GM19239 (cell line): ENCODE results near the gene FHIT.

Experiments
- DNase-seq: peaks from one replicate; pipeline ENCODE4 v3.0.0; 2011; ENCODE audit warnings: low spot score; ENCODE audit not compliant: insufficient read length
- FAIRE-seq: peaks from 2 replicates; lab custom pipeline; 2011; peaks lifted over from hg19 to GRCh38; lab: Jason Lieb, UNC

Gene FHIT

GRCh38 chr3:59795756-59796155 is 1455.5 kb downstream of the FHIT start:
- no peak for FAIRE-seq
- DNase-seq = no peak

GRCh38 chr3:59793976-59794375 is 1457.3 kb downstream of the FHIT start:
- DNase-seq (no peak), FAIRE-seq (no peak)

- DNase-seq (no peak), FAIRE-seq (no peak)
Observed at GRCh38 chr3:59791774-59792308, 1459.4 kb downstream of the FHIT start.

DNA sequence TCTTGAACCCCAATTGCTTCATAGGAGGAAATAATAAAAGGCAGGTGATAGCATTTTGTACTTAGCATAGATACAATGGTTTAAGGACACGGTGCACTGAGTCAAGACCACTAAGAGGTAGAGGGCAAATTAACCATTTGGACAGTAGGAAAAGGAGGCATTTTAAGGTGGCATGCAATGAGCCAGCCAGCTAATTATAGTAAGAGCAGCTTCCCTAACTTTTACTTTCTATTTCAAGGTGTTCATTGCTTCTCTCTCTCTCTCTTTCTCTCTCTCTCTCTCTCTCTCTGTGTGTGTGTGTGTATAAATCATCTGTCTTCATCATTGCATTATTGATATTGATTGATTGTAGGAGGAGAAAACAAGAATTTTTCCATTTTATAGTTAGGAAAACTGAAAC is 1461.0 kb downstream of the FHIT start:
- FAIRE-seq = no peak
- DNase-seq = no peak

GRCh38 chr3:59788801-59789200 is 1462.5 kb downstream of the FHIT start:
- DNase-seq = no peak
- FAIRE-seq = no peak

DNA sequence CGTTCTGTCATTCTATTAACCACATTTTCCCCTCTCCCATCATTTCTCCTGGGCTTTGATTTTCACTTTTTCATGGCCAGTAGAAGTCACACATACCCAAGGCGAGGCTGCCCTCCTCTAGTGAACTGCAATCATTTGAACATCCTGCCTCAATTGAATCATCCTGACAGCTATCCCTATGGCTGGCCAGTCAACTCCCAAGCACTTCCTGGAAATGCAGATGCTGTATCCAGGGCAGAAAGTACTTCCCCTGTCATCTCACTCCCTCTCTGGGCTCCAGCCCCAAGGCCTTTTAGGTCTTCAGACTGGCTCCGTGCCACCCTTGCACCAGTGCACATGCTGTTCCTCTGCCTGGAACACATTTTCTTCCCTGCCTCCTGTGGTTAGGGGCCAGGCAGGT is 1463.1 kb downstream of the FHIT start:
- no peak for DNase-seq
- FAIRE-seq = no peak

DNA sequence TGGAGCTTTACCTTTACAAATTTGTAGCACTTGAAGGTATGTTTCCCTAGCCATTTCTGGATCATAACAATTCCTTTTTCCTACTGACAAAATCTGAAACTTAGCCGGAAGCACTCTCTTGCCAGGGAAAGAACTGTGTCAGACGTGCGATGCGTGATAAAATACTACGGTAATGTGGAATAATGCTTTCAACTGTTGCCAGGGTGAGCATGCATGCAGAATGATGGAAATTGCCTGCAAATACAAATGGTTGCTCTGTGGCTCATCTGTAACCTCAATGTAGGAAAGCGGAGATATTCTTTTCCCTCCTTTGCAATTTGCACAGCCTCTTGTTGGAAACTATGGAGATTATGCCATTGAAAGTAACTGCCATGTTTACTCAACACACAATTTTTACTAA is 1464.9 kb downstream of the FHIT start:
- FAIRE-seq = no peak
- DNase-seq = no peak

GRCh38 chr3:59784164-59784563 is 1467.1 kb downstream of the FHIT start:
- FAIRE-seq (no peak), DNase-seq (no peak)

GRCh38 chr3:59783468-59783988 is 1467.7 kb downstream of the FHIT start:
- no peak for FAIRE-seq
- DNase-seq = no peak

DNA sequence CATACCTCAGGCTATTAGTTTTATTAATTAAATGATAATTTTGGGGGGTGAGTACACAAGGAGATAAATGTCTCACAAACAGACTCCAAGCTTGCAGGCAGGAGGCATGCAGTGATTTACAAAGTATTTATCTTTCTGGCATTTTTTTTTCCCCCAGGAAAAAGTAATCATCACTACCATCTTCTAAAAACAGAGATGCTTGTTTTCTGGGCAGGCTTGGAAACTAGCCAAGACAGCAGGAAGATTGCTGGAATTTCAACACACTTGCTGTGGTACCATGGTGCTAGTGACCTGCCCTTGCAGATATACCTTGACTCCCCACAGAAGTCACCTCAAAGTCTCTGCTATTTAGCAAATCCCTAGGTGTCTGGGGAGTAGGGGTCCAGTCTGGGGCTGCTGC is 1468.6 kb downstream of the FHIT start:
- FAIRE-seq (no peak), DNase-seq (no peak)

DNA sequence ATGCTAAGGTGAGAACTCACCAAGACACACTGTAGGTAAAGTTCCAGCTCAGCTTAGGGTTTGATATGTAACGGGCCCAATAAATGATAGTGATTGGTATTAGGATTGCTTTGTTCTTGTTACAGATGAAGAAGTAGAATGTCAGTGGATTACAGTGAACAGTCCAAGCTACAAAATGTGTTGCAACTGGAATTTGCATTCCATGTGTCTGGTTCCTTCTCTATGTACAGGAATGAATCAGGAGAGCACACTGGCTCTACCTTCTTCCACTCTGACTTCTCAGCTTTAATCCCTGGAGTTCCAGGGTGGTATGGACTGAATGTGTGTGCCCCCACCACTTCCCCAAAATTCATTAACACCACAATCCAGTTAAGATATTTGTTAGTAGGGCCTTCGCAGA is 1471.0 kb downstream of the FHIT start:
- FAIRE-seq (no peak), DNase-seq (no peak)

GRCh38 chr3:59779260-59779659 is 1472.0 kb downstream of the FHIT start:
- DNase-seq (no peak), FAIRE-seq (no peak)

- FAIRE-seq = no peak
Observed at GRCh38 chr3:59777667-59778077, 1473.6 kb downstream of the FHIT start.

DNA sequence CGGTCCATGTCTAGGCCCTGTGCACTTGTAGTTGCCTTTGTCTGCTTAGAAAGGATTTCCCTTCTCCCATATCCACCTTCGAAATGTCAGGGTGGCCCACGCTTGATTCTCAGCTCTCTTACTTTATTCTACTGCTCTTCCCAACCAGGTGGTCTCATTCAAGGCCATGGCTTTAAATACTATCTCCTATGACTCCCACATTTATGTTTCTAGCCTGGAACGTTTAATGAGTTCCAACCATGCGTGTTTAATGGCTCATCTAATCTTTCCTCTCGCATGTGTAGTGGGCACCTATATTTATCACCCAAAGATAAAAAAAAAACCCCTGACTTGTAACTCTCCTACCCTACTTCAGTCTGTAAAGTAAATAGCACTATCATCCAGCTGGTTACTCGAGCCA is 1474.2 kb downstream of the FHIT start:
- no peak for FAIRE-seq

More at GRCh38 chr3:59777667-59778077, 1473.6 kb downstream of the FHIT start:
- no peak for DNase-seq

DNA sequence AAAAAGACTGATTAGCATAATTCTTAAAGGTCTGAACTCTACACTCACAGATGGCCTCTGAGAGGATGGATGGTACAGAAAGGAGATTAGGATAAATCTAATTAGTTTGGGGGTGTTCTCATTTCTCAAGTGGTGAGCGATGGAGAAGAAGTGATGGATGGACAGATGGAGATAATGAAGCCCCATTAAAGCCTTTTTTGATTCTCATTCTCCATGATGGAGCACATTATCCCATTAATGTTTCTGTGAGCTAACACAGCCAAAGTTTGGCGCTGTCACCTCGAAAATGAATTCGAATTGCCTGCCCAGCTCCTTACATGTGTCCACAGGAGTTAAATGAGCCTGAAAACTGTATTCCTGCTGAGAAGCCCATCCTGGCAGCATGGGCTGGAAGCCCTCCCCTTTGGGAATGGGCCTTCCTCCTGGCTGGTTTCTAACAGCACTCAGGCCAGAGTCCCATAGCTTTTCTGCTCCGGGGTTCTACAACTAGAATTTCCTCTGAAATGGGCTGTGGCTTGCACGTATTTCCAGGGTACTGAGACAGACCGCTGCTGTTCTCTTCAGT is 1475.4 kb downstream of the FHIT start:
- no peak for FAIRE-seq
- DNase-seq = no peak

More for the DNA sequence above, 1474.2 kb downstream of the FHIT start:
- no peak for DNase-seq

DNA sequence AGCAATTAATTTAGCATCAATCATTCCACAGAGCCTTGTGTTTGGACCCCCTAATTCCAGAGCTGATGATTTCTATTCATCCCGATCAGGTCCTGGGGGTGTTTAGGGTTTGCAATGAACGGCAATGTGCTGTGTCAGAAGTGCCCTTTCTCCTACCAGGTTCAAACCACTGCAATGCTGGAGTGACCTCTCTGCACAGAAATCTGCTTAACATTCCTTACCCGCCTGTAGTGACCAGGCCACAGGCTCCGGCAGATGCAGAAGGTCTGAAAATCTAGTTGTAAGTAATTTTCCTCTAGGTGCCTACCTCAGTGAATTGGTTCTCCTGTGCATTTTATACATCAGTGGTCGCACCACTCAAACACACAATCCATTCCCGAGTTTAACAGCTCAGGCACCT is 1476.1 kb downstream of the FHIT start:
- FAIRE-seq (no peak), DNase-seq (no peak)

DNA sequence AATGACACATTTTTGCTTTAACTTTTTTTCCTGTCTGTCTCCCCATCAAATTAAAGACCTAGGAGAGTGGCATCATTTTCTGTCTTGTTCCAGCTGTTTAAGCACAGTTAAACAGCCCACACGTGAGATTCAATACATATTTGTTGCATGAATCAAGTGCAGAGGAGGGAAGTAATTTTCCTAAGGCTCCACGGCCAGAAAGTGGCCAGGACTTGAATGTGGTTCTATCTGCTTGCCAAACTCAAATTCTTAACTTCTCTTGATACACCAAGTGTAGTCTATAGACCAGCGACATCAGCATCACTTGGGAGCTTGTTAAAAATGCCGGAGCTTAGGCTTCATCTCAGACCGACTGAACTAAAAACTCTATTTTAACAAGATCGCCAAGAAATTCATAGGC is 1476.6 kb downstream of the FHIT start:
- DNase-seq (no peak), FAIRE-seq (no peak)

DNA sequence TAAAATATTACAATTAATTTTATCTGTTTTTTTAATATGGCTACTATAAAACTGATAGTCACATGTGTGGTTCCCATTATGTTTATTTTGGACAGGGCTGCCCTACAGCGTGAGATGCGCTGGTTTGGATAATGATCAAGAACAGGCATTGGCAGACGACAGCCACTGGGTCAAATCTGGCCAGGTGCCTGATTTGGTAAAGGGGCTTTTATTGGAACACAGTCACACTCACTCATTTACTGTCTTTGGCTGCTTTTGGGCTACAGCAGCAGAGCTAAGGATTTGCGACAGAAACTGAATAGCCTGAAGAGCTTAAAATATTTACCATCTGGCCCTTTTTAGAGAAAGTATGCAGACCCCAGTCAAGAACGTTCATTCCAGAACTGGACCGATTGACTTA is 1477.3 kb downstream of the FHIT start:
- FAIRE-seq (no peak), DNase-seq (no peak)

DNA sequence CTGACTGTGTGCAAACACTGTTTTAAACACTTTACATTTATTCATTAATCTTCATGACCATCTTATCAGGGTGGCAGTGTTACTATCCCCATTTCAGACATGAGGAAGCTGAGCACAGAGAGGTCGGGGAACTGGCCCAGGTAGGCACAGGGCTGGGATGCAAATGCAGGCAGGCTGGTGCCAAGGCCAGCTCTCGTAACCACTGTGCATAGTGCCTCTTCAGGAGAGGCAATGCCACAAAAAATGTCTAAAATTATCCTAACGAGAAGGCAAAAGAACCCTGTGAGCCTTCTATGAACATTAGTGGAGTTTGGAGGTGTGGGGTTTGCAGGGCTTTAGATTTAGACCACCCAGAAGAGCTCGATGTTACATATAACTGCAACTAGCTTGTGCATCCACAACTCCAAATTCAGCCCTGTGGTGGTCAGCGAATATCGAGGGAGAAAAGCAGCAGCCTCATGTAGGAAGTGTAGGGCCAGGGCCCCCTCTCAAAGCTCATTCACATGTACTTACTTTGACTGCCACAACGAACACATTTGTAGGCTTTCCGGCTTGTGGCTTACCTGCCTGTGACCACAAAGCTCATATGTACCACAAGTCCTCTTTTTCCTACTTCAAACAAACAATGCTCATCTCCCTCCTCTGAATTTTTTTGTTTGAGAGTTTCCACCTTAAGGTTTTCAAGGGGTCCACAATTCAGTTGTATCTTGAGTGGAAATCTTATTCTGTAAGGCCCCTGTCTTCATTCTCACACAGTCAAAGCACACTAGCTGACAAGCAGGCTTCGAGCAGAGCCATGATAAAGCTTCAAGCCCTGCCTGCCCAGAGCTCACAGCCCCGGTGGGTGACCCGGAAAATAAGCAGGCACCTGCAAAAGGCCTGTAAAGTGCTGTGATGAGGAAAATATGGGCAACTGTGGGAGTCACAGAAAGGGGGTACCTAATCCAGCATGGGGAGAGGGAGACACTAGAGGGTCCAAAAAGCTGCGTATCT is 1478.5 kb downstream of the FHIT start:
- DNase-seq (no peak), FAIRE-seq (no peak)

GRCh38 chr3:59771768-59772181 is 1479.5 kb downstream of the FHIT start:
- no peak for FAIRE-seq

GRCh38 chr3:59769127-59769750 is 1482.0 kb downstream of the FHIT start:
- no peak for DNase-seq

More at GRCh38 chr3:59771768-59772181, 1479.5 kb downstream of the FHIT start:
- DNase-seq = no peak

More at GRCh38 chr3:59769127-59769750, 1482.0 kb downstream of the FHIT start:
- FAIRE-seq = no peak
